Keratinocyte (primary cell): ENCODE measurements around the gene PARD6B. TPM values are rescaled to one million over a fixed set of nuclear protein-coding genes. Genes with fewer than 3 reads are reported as not detected.

Experiments
- DNase-seq: peaks from one replicate; pipeline ENCODE4 v3.0.0-alpha.2; 2011; ENCODE audit warnings: low read depth, missing footprints, low spot score
- FAIRE-seq: peaks from 2 replicates; lab custom pipeline; 2011; peaks lifted over from hg19 to GRCh38; lab: Jason Lieb, UNC
- H2AFZ ChIP-seq: 2 replicates; pipeline ENCODE4 v1.6.0; 2012; ENCODE audit warnings: low read length, control low read depth, inconsistent platforms; ENCODE audit not compliant: control insufficient read depth
- H3K27ac ChIP-seq: 2 replicates; pipeline ENCODE4 v1.5.1; 2011; ENCODE audit warnings: low read length; ENCODE audit not compliant: control insufficient read depth, insufficient read depth
- H3K27me3 ChIP-seq: 3 replicates; pipeline ENCODE4 v1.6.0; 2011; ENCODE audit warnings: low read length; ENCODE audit not compliant: control insufficient read depth, insufficient read depth; ENCODE audit errors: extremely low read depth
- H3K36me3 ChIP-seq, 2 experiments: 2 replicates in 1 of 2; 3 replicates in 1 of 2; pipeline ENCODE4 v1.5.1; 2011; ENCODE audit warnings: low read length in 2 of 2, mild to moderate bottlenecking in 1 of 2; ENCODE audit not compliant: control insufficient read depth in 2 of 2, insufficient read depth in 2 of 2; ENCODE audit errors: extremely low read depth in 1 of 2
- H3K4me1 ChIP-seq: 3 replicates; pipeline ENCODE4 v1.5.1; 2011; ENCODE audit warnings: low read length; ENCODE audit not compliant: control insufficient read depth, insufficient read depth; ENCODE audit errors: extremely low read depth
- H3K4me2 ChIP-seq: 3 replicates; pipeline ENCODE4 v1.6.0; 2011; ENCODE audit warnings: low read depth, low read length; ENCODE audit not compliant: control insufficient read depth, insufficient read depth; ENCODE audit errors: extremely low read depth
- H3K4me3 ChIP-seq, 3 experiments: fragments of 200-600 bp in 1 of 3; sonication (generic) in 1 of 3; 2 replicates in 2 of 3; 3 replicates in 1 of 3; pipeline ENCODE4 v1.5.1; 2011 to 2016; ENCODE audit warnings: low read length in 3 of 3, mild to moderate bottlenecking in 3 of 3, control low read depth in 2 of 3, inconsistent platforms in 1 of 3, low read depth in 1 of 3, mixed read lengths in 1 of 3, mixed run types in 1 of 3, moderate library complexity in 1 of 3; ENCODE audit not compliant: control insufficient read depth in 2 of 3, insufficient read depth in 2 of 3; ENCODE audit errors: extremely low read depth in 1 of 3
- H3K79me2 ChIP-seq: 2 replicates; pipeline ENCODE4 v1.6.0; 2012; ENCODE audit warnings: low read length; ENCODE audit not compliant: control insufficient read depth, insufficient read depth
- H3K9ac ChIP-seq: 3 replicates; pipeline ENCODE4 v1.6.0; 2011; ENCODE audit warnings: low read length; ENCODE audit not compliant: control insufficient read depth, insufficient read depth; ENCODE audit errors: extremely low read depth
- H3K9me1 ChIP-seq: 3 replicates; pipeline ENCODE4 v1.6.0; 2011; ENCODE audit warnings: low read length; ENCODE audit not compliant: control insufficient read depth, insufficient read depth; ENCODE audit errors: extremely low read depth
- H3K9me3 ChIP-seq: 2 replicates; pipeline ENCODE4 v1.5.1; 2012; ENCODE audit warnings: low read depth, low read length; ENCODE audit not compliant: control insufficient read depth
- H4K20me1 ChIP-seq: 3 replicates; pipeline ENCODE4 v1.6.0; 2011; ENCODE audit warnings: low read length; ENCODE audit not compliant: control insufficient read depth, insufficient read depth; ENCODE audit errors: extremely low read depth
- CTCF ChIP-seq, 3 experiments: IDR thresholded peaks in 1 of 3; conservative IDR thresholded peaks in 1 of 3; optimal IDR thresholded peaks in 1 of 3; 2 replicates in 2 of 3; 3 replicates in 1 of 3; pipeline versions ENCODE3 to v1.5.1; 2011; ENCODE audit warnings: low read length in 3 of 3, mild to moderate bottlenecking in 3 of 3, moderate library complexity in 2 of 3, control low read depth in 1 of 3, inconsistent platforms in 1 of 3; ENCODE audit not compliant: insufficient read depth in 2 of 3; ENCODE audit errors: extremely low read depth in 1 of 3
- EZH2 ChIP-seq: IDR thresholded peaks from one replicate; pipeline ENCODE4 v1.6.1; 2012; ENCODE audit warnings: inconsistent platforms, mild to moderate bottlenecking, low read length, moderate library complexity
- dilution Hi-C: fragments of 300-500 bp; cut with MboI; formaldehyde crosslinking; loops from one replicate; pipeline ENCODE4 v1.7.0; 2020; ENCODE audit warnings: low sequenced_read_pairs; ENCODE audit not compliant: extremely low pct_ligation_motif_present
- polyA plus RNA-seq, 5 experiments: library from polyadenylated mRNA; depleted of rRNA in 3 of 5; stranded (reverse) in 3 of 5; stranded (forward) in 1 of 5; unstranded in 1 of 5; fragments of >200 nt; gene quantifications; 1 replicate in 1 of 5; 2 replicates in 3 of 5; 3 replicates in 1 of 5; pipeline versions ENCODE4 v1.2.1 to v1.2.3, GENCODE V29; 2011 to 2012; ENCODE audit warnings: missing spikeins in 2 of 5, low read depth in 1 of 5, low replicate concordance in 1 of 5

PARD6B gene
- polyA plus RNA-seq, 1 donor (not counting 4 experiments of a cell fraction or from before 2014, with no cell fraction given) = 2.0 TPM

GRCh38 chr20:50735813-50736212 lies 4.4 kb downstream of the PARD6B start:
- H3K79me2 ChIP-seq = peaks cover 78% of the 10 kb centered on the region
- dilution Hi-C loops = loop anchor here (10.0 kb wide), 1 partner anchor 71 kb away; no protein-coding TSS in a partner anchor
- H3K4me1 ChIP-seq = peaks cover 31% of the 10 kb centered on the region
- H3K9me1 ChIP-seq = no peaks in the 10 kb centered on the region
- no peak overlapping the region for H3K4me3 ChIP-seq
- H3K27ac ChIP-seq = peak overlapping the region; percentile 61
- no peak overlapping the region for H3K9ac ChIP-seq
- H3K4me2 ChIP-seq = peak overlapping the region; percentile 40
- TF ChIP-seq EZH2 (no peak), CTCF (optimal IDR thresholded peaks at IDR 0.05 in 1 of 3, IDR thresholded peaks at IDR 0.05 in 1 of 3, conservative IDR thresholded peaks at IDR 0.05 in 1 of 3; ENCODE audit: extremely low read depth in 1 of 3, insufficient read depth in 2 of 3, low read length in 3 of 3) (no peak)
- no peaks in the 10 kb centered on the region for H3K27me3 ChIP-seq
- H2AFZ ChIP-seq = no peak overlapping the region
- no peak for FAIRE-seq
- DNase-seq = no peak
- no peaks in the 10 kb centered on the region for H4K20me1 ChIP-seq
- H3K36me3 ChIP-seq = peaks cover 0 to 3% of the 10 kb centered on the region in 2 experiments
- no peaks in the 10 kb centered on the region for H3K9me3 ChIP-seq

- Histone ChIP-seq H3K79me2 (peaks cover 70% of the 10 kb centered on the region), H3K36me3 (peaks cover 0 to 3% of the 10 kb centered on the region in 2 experiments), H3K27ac (no peak overlapping the region), H3K4me2 (no peak overlapping the region), H3K4me3 (no peak overlapping the region), H4K20me1 (no peaks in the 10 kb centered on the region), H2AFZ (no peak overlapping the region), H3K27me3 (no peaks in the 10 kb centered on the region), H3K9me1 (no peaks in the 10 kb centered on the region), H3K4me1 (peaks cover 33% of the 10 kb centered on the region), H3K9ac (no peak overlapping the region), H3K9me3 (no peaks in the 10 kb centered on the region)
- FAIRE-seq (no peak), DNase-seq (no peak)
- TF ChIP-seq CTCF (optimal IDR thresholded peaks at IDR 0.05 in 1 of 3, IDR thresholded peaks at IDR 0.05 in 1 of 3, conservative IDR thresholded peaks at IDR 0.05 in 1 of 3; ENCODE audit: extremely low read depth in 1 of 3, insufficient read depth in 2 of 3, low read length in 3 of 3) (no peak), EZH2 (no peak)
- dilution Hi-C loops = loop anchor here (10.0 kb wide), 1 partner anchor 73 kb away; no protein-coding TSS in a partner anchor
Measured at GRCh38 chr20:50737352-50737751, 6.0 kb downstream of the PARD6B start.
